ENCODE data around the gene JMJD4. TPM values are rescaled to one million over a fixed set of nuclear protein-coding genes. Genes with fewer than 3 reads are reported as not detected.
A peak's percentile ranks its signal among the peaks of the same experiment; 100 is the strongest.

JMJD4 gene
- total and polyA plus RNA-seq, 12 donors = 8.6 to 57.5 (median 27.5) TPM

GRCh38 chr1:227748496-227749182 is 13.5 kb upstream of the JMJD4 start:
- TF ChIP-seq CTCF (IDR thresholded peaks at IDR 0.05) = no peak
- TF ChIP-seq POLR2A (IDR thresholded peaks at IDR 0.05) = no peak

GRCh38 chr1:227747948-227748495 is 12.9 kb upstream of the JMJD4 start:
- H3K4me1 ChIP-seq (replicated peaks in 1 of 2) = peaks cover 28 to 37% of the 10 kb centered on the region in 2 donors
- whole genome bisulfite sequencing, 4 donors = 72 to 92% (median 88%) methylated on average over 10 to 18 of the region's 18 CpGs
- intact Hi-C loops (cut with DNase I) = no loop called here

More at GRCh38 chr1:227748496-227749182, 13.5 kb upstream of the JMJD4 start:
- H3K27me3 ChIP-seq = no peaks in the 10 kb centered on the region
- intact Hi-C loops (cut with DNase I) = no loop called here
- peaks cover 0 to 17% of the 10 kb centered on the region in 2 donors for H3K36me3 ChIP-seq (replicated peaks in 1 of 2)
- 20 to 28% (median 22%) methylated on average over 7 of the region's 7 CpGs for WGBS, 4 donors
- H3K9me3 ChIP-seq (replicated peaks in 1 of 3) = no peaks in the 10 kb centered on the region
- peaks cover 29 to 40% of the 10 kb centered on the region in 2 donors for H3K4me1 ChIP-seq (replicated peaks in 1 of 2)
- H3K27ac ChIP-seq = peak overlapping the region; percentile 56 to 91 (median 70)
- no peak overlapping the region for H3K4me3 ChIP-seq
- DNase-seq = peak in 6 of 7 donors; percentile 77 to 87 (median 83)

GRCh38 chr1:227747382-227747781 is 12.3 kb upstream of the JMJD4 start:
- Histone ChIP-seq H3K4me1 (replicated peaks in 1 of 2) (peaks cover 28 to 37% of the 10 kb centered on the region in 2 donors), H3K36me3 (replicated peaks in 1 of 2) (peaks cover 0 to 17% of the 10 kb centered on the region in 2 donors), H3K4me3 (no peak overlapping the region), H3K27ac (peak overlapping the region in 2 of 5 donors; percentile 87 to 91), H3K27me3 (no peaks in the 10 kb centered on the region), H3K9me3 (replicated peaks in 1 of 3) (no peaks in the 10 kb centered on the region)
- intact Hi-C loops (cut with DNase I) = no loop called here
- TF ChIP-seq POLR2A (IDR thresholded peaks at IDR 0.05) = no peak
- TF ChIP-seq CTCF (IDR thresholded peaks at IDR 0.05) = no peak
- WGBS, 4 donors = 84 to 92% (median 86%) methylated on average over 6 to 8 of the region's 8 CpGs
- DNase-seq = no peak

More at GRCh38 chr1:227747948-227748495, 12.9 kb upstream of the JMJD4 start:
- Histone ChIP-seq H3K27ac (peak overlapping the region; percentile 56 to 91 (median 70)), H3K36me3 (replicated peaks in 1 of 2) (peaks cover 0 to 17% of the 10 kb centered on the region in 2 donors), H3K9me3 (replicated peaks in 1 of 3) (no peaks in the 10 kb centered on the region), H3K4me3 (no peak overlapping the region), H3K27me3 (no peaks in the 10 kb centered on the region)
- no peak for TF ChIP-seq CTCF (IDR thresholded peaks at IDR 0.05)
- no peak for DNase-seq

GRCh38 chr1:227746676-227747075 is 11.6 kb upstream of the JMJD4 start:
- TF ChIP-seq CTCF (IDR thresholded peaks at IDR 0.05) (no peak), POLR2A (IDR thresholded peaks at IDR 0.05) (no peak)
- Histone ChIP-seq H3K9me3 (replicated peaks in 1 of 3) (no peaks in the 10 kb centered on the region), H3K27ac (peak overlapping the region in 2 of 5 donors; percentile 87 to 91), H3K27me3 (no peaks in the 10 kb centered on the region), H3K4me1 (replicated peaks in 1 of 2) (peaks cover 28 to 37% of the 10 kb centered on the region in 2 donors), H3K4me3 (no peak overlapping the region), H3K36me3 (replicated peaks in 1 of 2) (peaks cover 0 to 17% of the 10 kb centered on the region in 2 donors)
- intact Hi-C loops (cut with DNase I) = no loop called here
- WGBS, 4 donors = 53 to 68% (median 59%) methylated on average over 6 of the region's 6 CpGs
- DNase-seq = peak in 4 of 7 donors; percentile 31 to 64 (median 42)

Measured in adrenal gland (tissue), 12 donors.